Natural killer cell (primary cell): Measurements from ENCODE around the gene DAZAP2. TPM values are rescaled to one million over a fixed set of nuclear protein-coding genes. Genes with fewer than 3 reads are reported as not detected.

Experiments used
- ATAC-seq, 3 donors: fragments of 150-1000 bp in 2 of 3; fragments of 200-7000 bp in 1 of 3; cut with Tn5 transposase; 1 replicate in 1 of 3; 2 replicates in 2 of 3; pipeline ENCODE4 v1.10.0; 2021; ENCODE audit warnings: mild to moderate bottlenecking in 2 of 3, moderate library complexity in 2 of 3
- DNase-seq, 2 donors: peaks; one replicate each; pipeline versions ENCODE4 v3.0.0 to v3.0.0-alpha.2; 2013 to 2021; ENCODE audit warnings: mixed read lengths in 1 of 2
- H3K27ac ChIP-seq: one replicate; pipeline ENCODE4 v1.5.1; 2013; ENCODE audit warnings: mild to moderate bottlenecking, low read length
- H3K27me3 ChIP-seq: one replicate; pipeline ENCODE4 v1.6.1; 2013; ENCODE audit warnings: low read length; ENCODE audit not compliant: control insufficient read depth, insufficient read depth
- H3K36me3 ChIP-seq: one replicate; pipeline ENCODE4 v1.6.1; 2013; ENCODE audit warnings: low read length; ENCODE audit not compliant: control insufficient read depth, insufficient read depth
- H3K4me1 ChIP-seq: one replicate; pipeline ENCODE4 v1.6.1; 2013; ENCODE audit warnings: low read length; ENCODE audit not compliant: control insufficient read depth, insufficient read depth
- H3K4me3 ChIP-seq: one replicate; pipeline ENCODE4 v1.5.1; 2013; ENCODE audit warnings: low read length
- H3K9me3 ChIP-seq: one replicate; pipeline ENCODE4 v1.6.1; 2013; ENCODE audit warnings: low read length; ENCODE audit not compliant: control insufficient read depth, insufficient read depth
- H3K27ac Mint-ChIP-seq, 2 donors: one replicate each; pipeline ENCODE4 v1.8.0; 2022; ENCODE audit warnings: mild to moderate bottlenecking in 2 of 2, mixed read lengths in 2 of 2, moderate library complexity in 1 of 2
- H3K27me3 Mint-ChIP-seq, 2 donors: one replicate each; pipeline ENCODE4 v1.8.0; 2022; ENCODE audit warnings: low read depth in 2 of 2, mixed read lengths in 2 of 2
- H3K36me3 Mint-ChIP-seq: one replicate; pipeline ENCODE4 v1.8.0; 2022; ENCODE audit warnings: mixed read lengths
- H3K4me1 Mint-ChIP-seq, 2 donors: one replicate each; pipeline ENCODE4 v1.8.0; 2022; ENCODE audit warnings: mixed read lengths in 2 of 2
- H3K4me3 Mint-ChIP-seq: one replicate; pipeline ENCODE4 v1.8.0; 2022; ENCODE audit warnings: mild to moderate bottlenecking, moderate library complexity, mixed read lengths
- H3K9me3 Mint-ChIP-seq, 2 donors: one replicate each; pipeline ENCODE4 v1.8.0; 2022; ENCODE audit warnings: mixed read lengths in 2 of 2
- CTCF ChIP-seq: fragments of 200-600 bp; IDR thresholded peaks from one replicate; pipeline ENCODE4 v1.8.0; 2022; ENCODE audit warnings: antibody characterized with exemption
- WGBS: methylation state at CpG from one replicate; pipeline ENCODE4 v1.1.7; 2013; ENCODE audit warnings: missing lambda C conversion rate; ENCODE audit not compliant: insufficient coverage; 5-methylcytosine and 5-hydroxymethylcytosine counted together
- intact Hi-C: fragments of 100-400 bp; cut with micrococcal nuclease; formaldehyde crosslinking; loops from one replicate; pipeline ENCODE4 v1.14.2; 2022
- total RNA-seq, 4 donors: library from RNA; stranded (reverse); fragments of 120-200 nt in 1 of 4; gene quantifications; one replicate each; pipeline versions ENCODE4 v1.2.3 to v1.2.4, GENCODE V29; 2013 to 2022

Gene DAZAP2
- total RNA-seq, 3 donors from 2014 or later (not counting 1 experiment from before 2014, with no cell fraction given) = 316 to 350 (median 325) TPM

DNA sequence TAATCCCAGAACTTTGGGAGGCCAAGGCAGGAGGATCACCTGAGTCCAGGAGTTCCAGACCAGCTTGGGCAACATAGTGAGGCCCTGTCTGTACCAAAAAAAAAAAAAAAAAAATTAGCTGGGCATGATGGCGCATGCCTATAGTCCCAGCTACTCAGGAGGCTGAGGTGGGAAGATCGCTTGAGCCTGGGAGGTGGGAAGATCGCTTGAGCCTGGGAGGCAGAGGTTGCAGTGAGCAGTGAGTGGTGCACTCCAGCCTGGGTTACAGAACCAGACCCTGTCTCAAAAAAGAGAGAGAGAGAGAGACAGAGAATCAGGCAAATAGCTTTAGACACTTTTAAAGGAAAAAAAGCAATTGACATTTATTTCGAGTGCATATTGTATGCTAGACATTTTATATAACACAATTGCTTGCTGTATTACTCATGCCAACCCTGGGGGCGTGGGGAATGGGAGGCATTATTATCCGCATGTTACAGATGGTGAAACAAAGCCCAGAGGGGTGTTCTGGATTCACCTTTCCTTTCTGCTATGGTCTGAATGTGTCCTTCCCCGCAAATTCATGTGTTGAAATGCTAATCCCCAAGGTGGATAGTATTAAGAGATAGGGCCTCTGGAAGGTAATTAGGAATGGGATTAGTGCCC, 30.5 kb upstream of the DAZAP2 start:
- intact Hi-C loops = no loop called here
- H3K27me3 ChIP-seq = no peaks in the 10 kb centered on the region
- H3K4me3 ChIP-seq = no peak overlapping the region
- H3K4me1 ChIP-seq = no peaks in the 10 kb centered on the region
- H3K27ac Mint-ChIP-seq = no peak overlapping the region
- 92% methylated on average over 5 of the region's 7 CpGs for WGBS
- no peaks in the 10 kb centered on the region for H3K4me1 Mint-ChIP-seq
- no peaks in the 10 kb centered on the region for H3K9me3 ChIP-seq
- DNase-seq (no peak), ATAC-seq (no peak)
- H3K36me3 ChIP-seq = no peaks in the 10 kb centered on the region
- TF ChIP-seq CTCF = no peak
- no peaks in the 10 kb centered on the region for H3K9me3 Mint-ChIP-seq
- no peak overlapping the region for H3K27ac ChIP-seq
- H3K27me3 Mint-ChIP-seq = peaks cover 0 to 4% of the 10 kb centered on the region in 2 donors
- no peak overlapping the region for H3K4me3 Mint-ChIP-seq
- no peaks in the 10 kb centered on the region for H3K36me3 Mint-ChIP-seq

DNA sequence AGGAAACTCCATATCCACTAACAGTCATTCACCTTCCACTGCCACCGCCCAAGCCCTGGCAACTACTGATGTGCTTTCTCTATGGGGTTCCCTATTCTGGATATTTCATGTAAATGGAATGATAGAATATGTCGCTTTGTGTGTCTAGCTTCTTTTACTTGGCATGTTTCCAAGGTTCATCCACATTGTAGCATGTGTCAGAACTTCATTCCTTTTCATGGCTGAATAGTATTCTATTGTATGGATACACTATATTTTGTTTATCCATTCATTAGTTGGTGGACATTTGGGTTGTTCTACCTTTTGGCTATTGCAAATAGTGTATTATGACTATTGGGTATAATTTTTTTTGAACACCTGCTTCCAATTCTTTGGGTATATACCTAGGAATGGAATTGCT, 29.4 kb upstream of the DAZAP2 start:
- Histone ChIP-seq H3K27me3 (no peaks in the 10 kb centered on the region), H3K4me3 (no peak overlapping the region), H3K27ac (no peak overlapping the region), H3K9me3 (no peaks in the 10 kb centered on the region), H3K36me3 (no peaks in the 10 kb centered on the region), H3K4me1 (no peaks in the 10 kb centered on the region)
- Mint-ChIP-seq H3K9me3 (no peaks in the 10 kb centered on the region), H3K27me3 (peaks cover 0 to 4% of the 10 kb centered on the region in 2 donors), H3K4me1 (no peaks in the 10 kb centered on the region), H3K36me3 (no peaks in the 10 kb centered on the region), H3K4me3 (no peak overlapping the region), H3K27ac (no peak overlapping the region)
- no peak for TF ChIP-seq CTCF
- WGBS = 100% methylated on average over 1 of the region's 2 CpGs
- intact Hi-C loops = no loop called here
- DNase-seq (no peak), ATAC-seq (no peak)

- Histone ChIP-seq H3K27me3 (no peaks in the 10 kb centered on the region), H3K4me3 (no peak overlapping the region), H3K27ac (no peak overlapping the region), H3K9me3 (no peaks in the 10 kb centered on the region), H3K4me1 (no peaks in the 10 kb centered on the region), H3K36me3 (no peaks in the 10 kb centered on the region)
- DNase-seq (no peak), ATAC-seq (no peak)
- 62% methylated on average over 2 of the region's 2 CpGs for WGBS
- Mint-ChIP-seq H3K27ac (no peak overlapping the region), H3K4me1 (no peaks in the 10 kb centered on the region), H3K9me3 (no peaks in the 10 kb centered on the region), H3K27me3 (peaks cover 0 to 4% of the 10 kb centered on the region in 2 donors), H3K36me3 (no peaks in the 10 kb centered on the region), H3K4me3 (no peak overlapping the region)
- TF ChIP-seq CTCF = no peak
- intact Hi-C loops = no loop called here
Observed at GRCh38 chr12:51210690-51211395, 27.8 kb upstream of the DAZAP2 start.
